Measurements from ENCODE around the gene AGPAT3. TPM values are rescaled to one million over a fixed set of nuclear protein-coding genes. Genes with fewer than 3 reads are reported as not detected.
A peak's percentile ranks its signal among the peaks of the same experiment; 100 is the strongest.

Gene AGPAT3
- total and polyA plus RNA-seq, 2 donors (not counting 3 experiments of a cell fraction or from before 2014, with no cell fraction given), result 39.9 to 76.7 TPM

DNA sequence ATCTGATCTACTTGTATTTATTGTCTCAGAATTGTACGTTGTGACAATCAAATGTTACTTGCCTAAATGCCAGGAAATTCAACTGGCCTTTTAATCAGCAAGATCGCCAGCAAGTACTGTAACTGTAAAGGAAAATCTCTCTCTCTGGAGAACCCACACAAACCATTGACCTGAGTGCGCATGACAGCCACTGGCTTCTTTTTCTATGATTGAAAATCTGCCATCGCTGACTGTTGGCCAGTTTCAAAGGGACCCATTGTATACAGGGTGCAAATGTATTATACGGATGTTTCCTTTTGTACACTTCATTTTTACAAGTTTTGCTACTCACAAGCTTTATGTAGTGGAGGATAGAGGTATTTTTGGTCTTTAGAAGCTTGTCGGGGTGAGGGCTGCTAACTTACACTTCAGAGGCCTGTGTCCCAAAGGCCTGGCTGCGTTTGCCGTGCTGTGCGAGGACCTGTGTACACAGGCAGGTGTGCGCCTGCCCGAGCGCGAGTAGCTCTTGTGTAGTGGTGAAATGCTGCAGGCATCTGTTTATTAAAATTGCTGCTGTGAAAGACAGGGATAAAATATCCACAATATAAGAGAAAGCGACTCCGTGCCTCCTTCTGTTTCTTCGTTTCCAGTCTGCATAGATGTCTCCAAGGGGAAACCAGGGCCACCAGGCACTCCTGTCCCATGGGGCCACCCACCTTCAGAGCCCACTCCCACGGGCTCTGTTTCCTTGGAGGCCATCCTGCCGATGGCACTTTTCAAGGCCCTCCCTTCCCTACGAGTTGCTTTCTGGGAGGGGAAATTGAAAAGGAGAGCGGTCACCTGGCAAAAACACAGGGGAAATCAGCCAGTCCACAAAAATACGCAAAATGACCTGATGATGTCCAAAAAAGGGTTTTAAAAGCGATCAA is 121.8 kb downstream of the AGPAT3 start:
- FAIRE-seq, result no peak
- Histone ChIP-seq H3K4me2 (ENCODE audit: insufficient read depth, low read length) (no peak overlapping the region), H3K27me3 (ENCODE audit: control insufficient read depth in 2 of 2, insufficient read depth in 2 of 2, low read length in 2 of 2) (peaks cover 3 to 4% of the 10 kb centered on the region in 2 experiments), H3K9me1 (replicated peaks; ENCODE audit: control insufficient read depth, extremely low read depth, insufficient read depth, low read length) (no peaks in the 10 kb centered on the region), H3K9me3 (replicated peaks; ENCODE audit: control insufficient read depth, insufficient read depth, low read length) (no peaks in the 10 kb centered on the region), H2AFZ (ENCODE audit: low read depth, low read length) (no peak overlapping the region), H3K27ac (ENCODE audit: insufficient read depth, low read depth, low read length) (no peak overlapping the region), H3K36me3 (ENCODE audit: control insufficient read depth in 2 of 2, extremely low read depth in 1 of 2, insufficient read depth in 2 of 2, low read length in 2 of 2) (peaks cover 0 to 1% of the 10 kb centered on the region in 2 experiments), H3K9ac (replicated peaks; ENCODE audit: extremely low read depth, insufficient read depth, low read length) (no peak overlapping the region), H3K4me3 (replicated peaks in 1 of 3; ENCODE audit: insufficient read depth in 1 of 3, low read depth in 1 of 3, low read length in 3 of 3) (no peak overlapping the region), H3K79me2 (ENCODE audit: control insufficient read depth, insufficient read depth, low read length) (no peaks in the 10 kb centered on the region), H3K4me1 (ENCODE audit: control insufficient read depth, extremely low read depth, insufficient read depth, low read length) (no peaks in the 10 kb centered on the region), H4K20me1 (replicated peaks; ENCODE audit: control insufficient read depth, extremely low read depth, insufficient read depth, low read length) (no peaks in the 10 kb centered on the region)
- no TSS peak for BruUV-seq (replicated peaks)
- dilution Hi-C loops (cut with MboI; ENCODE audit: extremely low pct_ligation_motif_present, low sequenced_read_pairs), result no loop called here
- no peak for DNase-seq (ENCODE audit: low read depth, low spot score)
- ChIA-PET CTCF (no interaction called here), POLR2A (no interaction called here)
- intact Hi-C loops (cut with micrococcal nuclease), result no loop called here
- TF ChIP-seq, protein P1, sequence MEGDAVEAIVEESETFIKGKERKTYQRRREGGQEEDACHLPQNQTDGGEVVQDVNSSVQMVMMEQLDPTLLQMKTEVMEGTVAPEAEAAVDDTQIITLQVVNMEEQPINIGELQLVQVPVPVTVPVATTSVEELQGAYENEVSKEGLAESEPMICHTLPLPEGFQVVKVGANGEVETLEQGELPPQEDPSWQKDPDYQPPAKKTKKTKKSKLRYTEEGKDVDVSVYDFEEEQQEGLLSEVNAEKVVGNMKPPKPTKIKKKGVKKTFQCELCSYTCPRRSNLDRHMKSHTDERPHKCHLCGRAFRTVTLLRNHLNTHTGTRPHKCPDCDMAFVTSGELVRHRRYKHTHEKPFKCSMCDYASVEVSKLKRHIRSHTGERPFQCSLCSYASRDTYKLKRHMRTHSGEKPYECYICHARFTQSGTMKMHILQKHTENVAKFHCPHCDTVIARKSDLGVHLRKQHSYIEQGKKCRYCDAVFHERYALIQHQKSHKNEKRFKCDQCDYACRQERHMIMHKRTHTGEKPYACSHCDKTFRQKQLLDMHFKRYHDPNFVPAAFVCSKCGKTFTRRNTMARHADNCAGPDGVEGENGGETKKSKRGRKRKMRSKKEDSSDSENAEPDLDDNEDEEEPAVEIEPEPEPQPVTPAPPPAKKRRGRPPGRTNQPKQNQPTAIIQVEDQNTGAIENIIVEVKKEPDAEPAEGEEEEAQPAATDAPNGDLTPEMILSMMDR (IDR thresholded peaks at IDR 0.05; ENCODE audit: extremely low read depth in 1 of 2, insufficient read depth in 1 of 2, low read depth in 1 of 2, low read length in 2 of 2), result no peak

DNA sequence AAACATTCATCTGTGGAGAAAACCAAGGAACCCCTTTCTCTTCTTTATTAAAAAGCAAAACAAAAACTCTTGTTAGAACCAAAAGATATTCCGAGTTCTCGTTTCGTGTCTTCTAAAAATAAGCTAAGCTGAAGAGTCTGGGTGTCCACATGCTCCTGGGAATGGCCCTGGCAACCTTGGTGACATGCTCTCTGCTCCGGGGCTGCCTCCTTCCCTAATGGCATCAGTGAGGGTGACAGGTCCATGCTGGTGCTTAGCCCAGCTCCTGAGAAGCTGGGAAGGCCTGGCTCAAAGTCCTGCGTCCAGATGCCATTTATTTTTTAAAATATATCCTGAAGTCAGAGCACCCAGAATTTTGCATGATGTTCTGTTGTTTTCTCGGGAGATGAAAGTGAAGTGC is 122.5 kb downstream of the AGPAT3 start:
- dilution Hi-C loops (cut with MboI; ENCODE audit: extremely low pct_ligation_motif_present, low sequenced_read_pairs) (no loop called here), intact Hi-C loops (cut with micrococcal nuclease) (no loop called here)
- Histone ChIP-seq H3K4me3 (replicated peaks in 1 of 3; ENCODE audit: insufficient read depth in 1 of 3, low read depth in 1 of 3, low read length in 3 of 3) (no peak overlapping the region), H4K20me1 (replicated peaks; ENCODE audit: control insufficient read depth, extremely low read depth, insufficient read depth, low read length) (no peaks in the 10 kb centered on the region), H2AFZ (ENCODE audit: low read depth, low read length) (no peak overlapping the region), H3K4me2 (ENCODE audit: insufficient read depth, low read length) (no peak overlapping the region), H3K9me3 (replicated peaks; ENCODE audit: control insufficient read depth, insufficient read depth, low read length) (no peaks in the 10 kb centered on the region), H3K9ac (replicated peaks; ENCODE audit: extremely low read depth, insufficient read depth, low read length) (no peak overlapping the region), H3K79me2 (ENCODE audit: control insufficient read depth, insufficient read depth, low read length) (no peaks in the 10 kb centered on the region), H3K27ac (ENCODE audit: insufficient read depth, low read depth, low read length) (no peak overlapping the region), H3K27me3 (ENCODE audit: control insufficient read depth in 2 of 2, insufficient read depth in 2 of 2, low read length in 2 of 2) (peaks cover 3 to 4% of the 10 kb centered on the region in 2 experiments), H3K4me1 (ENCODE audit: control insufficient read depth, extremely low read depth, insufficient read depth, low read length) (no peaks in the 10 kb centered on the region), H3K9me1 (replicated peaks; ENCODE audit: control insufficient read depth, extremely low read depth, insufficient read depth, low read length) (no peaks in the 10 kb centered on the region), H3K36me3 (ENCODE audit: control insufficient read depth in 2 of 2, extremely low read depth in 1 of 2, insufficient read depth in 2 of 2, low read length in 2 of 2) (no peaks in the 10 kb centered on the region)
- no TSS peak for BruUV-seq (replicated peaks)
- TF ChIP-seq GATA2 (IDR thresholded peaks at IDR 0.05; ENCODE audit: insufficient read depth, insufficient read length, low read depth, low read length), result no peak
- TF ChIP-seq FOS (IDR thresholded peaks at IDR 0.05; ENCODE audit: borderline replicate concordance, insufficient read depth, low read length), result no peak
- TF ChIP-seq POLR2AphosphoS5 (IDR thresholded peaks at IDR 0.05; ENCODE audit: insufficient read depth, low read depth, low read length), result no peak
- TF ChIP-seq POLR2A (IDR thresholded peaks at IDR 0.05; ENCODE audit: low read depth, low read length), result no peak
- no peak for TF ChIP-seq EZH2 (IDR thresholded peaks at IDR 0.05; ENCODE audit: borderline replicate concordance, low read depth, low read length, severe bottlenecking)
- TF ChIP-seq, protein P1 (IDR thresholded peaks at IDR 0.05; ENCODE audit: extremely low read depth in 1 of 2, insufficient read depth in 1 of 2, low read depth in 1 of 2, low read length in 2 of 2), result no peak
- TF ChIP-seq, protein P2, sequence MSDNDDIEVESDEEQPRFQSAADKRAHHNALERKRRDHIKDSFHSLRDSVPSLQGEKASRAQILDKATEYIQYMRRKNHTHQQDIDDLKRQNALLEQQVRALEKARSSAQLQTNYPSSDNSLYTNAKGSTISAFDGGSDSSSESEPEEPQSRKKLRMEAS (IDR thresholded peaks at IDR 0.05; ENCODE audit: insufficient read depth, insufficient read length), result no peak
- TF ChIP-seq JUN (IDR thresholded peaks at IDR 0.05; ENCODE audit: borderline replicate concordance, insufficient read depth, insufficient read length, low read depth), result no peak
- TF ChIP-seq MYC (IDR thresholded peaks at IDR 0.05; ENCODE audit: low read depth, low read length), result no peak
- POLR2A ChIA-PET, result no interaction called here
- FAIRE-seq (peak; percentile 4), DNase-seq (ENCODE audit: low read depth, low spot score) (no peak)
- CTCF ChIA-PET, result interaction anchor here (0.9 kb wide), 1 partner anchor 18 kb away, joined by 3 read pairs; no protein-coding TSS in a partner anchor
